GM23248 (cell line): Measurements from ENCODE around the gene ARNT2.

ENCODE experiments used
- EZH2 ChIP-seq: fragments of 200-600 bp; sonication (generic); IDR thresholded peaks from 2 replicates; pipeline ENCODE4 v1.6.1; 2018; ENCODE audit warnings: antibody characterized with exemption, mild to moderate bottlenecking; ENCODE audit not compliant: insufficient read depth, poor library complexity, severe bottlenecking
- EZH2phosphoT487 ChIP-seq: fragments of 200-600 bp; sonication (generic); IDR thresholded peaks from 2 replicates; pipeline ENCODE4 v1.6.1; 2018; ENCODE audit warnings: antibody characterized with exemption, moderate library complexity, mild to moderate bottlenecking, low read depth; ENCODE audit not compliant: insufficient read depth

GRCh38 chr15:80480909-80481308 lies 76.7 kb downstream of the ARNT2 start:
- no peak for TF ChIP-seq EZH2
- TF ChIP-seq EZH2phosphoT487 = no peak
